Tibial nerve (tissue), 4 donors: ENCODE measurements around the gene CGREF1.

Source experiments
- CTCF ChIP-seq, 5 experiments: fragments of 200-600 bp in 3 of 5; fragments of 450-650 bp in 2 of 5; sonication (generic) in 3 of 5; IDR thresholded peaks; one replicate each; pipeline ENCODE4 v1.5.1; 2016 to 2019; ENCODE audit warnings: antibody characterized with exemption in 5 of 5, mild to moderate bottlenecking in 3 of 5, moderate library complexity in 2 of 5
- EP300 ChIP-seq, 2 donors: sonication (generic); formaldehyde crosslinking; IDR thresholded peaks; one replicate each; pipeline ENCODE4 v1.6.1; 2017; ENCODE audit warnings: antibody characterized with exemption in 2 of 2, mild to moderate bottlenecking in 1 of 2
- POLR2A ChIP-seq, 2 donors: fragments of 450-650 bp; IDR thresholded peaks; one replicate each; pipeline ENCODE4 v1.6.1; 2017; ENCODE audit warnings: antibody characterized with exemption in 2 of 2, mild to moderate bottlenecking in 2 of 2, moderate library complexity in 2 of 2

GRCh38 chr2:27081984-27082772 lies 36.8 kb downstream of the CGREF1 start:
- TF ChIP-seq EP300 (IDR thresholded peaks at IDR 0.05) = no peak
- no peak for TF ChIP-seq CTCF (IDR thresholded peaks at IDR 0.05)
- TF ChIP-seq POLR2A (IDR thresholded peaks at IDR 0.05) = no peak
